ELF-1 (cell line): ENCODE data around the gene SETD5.

Experiments
- DNase-seq: peaks from one replicate; pipeline ENCODE4 v3.0.0-alpha.2; 2016; ENCODE audit warnings: low read depth, low spot score

SETD5 gene

DNA sequence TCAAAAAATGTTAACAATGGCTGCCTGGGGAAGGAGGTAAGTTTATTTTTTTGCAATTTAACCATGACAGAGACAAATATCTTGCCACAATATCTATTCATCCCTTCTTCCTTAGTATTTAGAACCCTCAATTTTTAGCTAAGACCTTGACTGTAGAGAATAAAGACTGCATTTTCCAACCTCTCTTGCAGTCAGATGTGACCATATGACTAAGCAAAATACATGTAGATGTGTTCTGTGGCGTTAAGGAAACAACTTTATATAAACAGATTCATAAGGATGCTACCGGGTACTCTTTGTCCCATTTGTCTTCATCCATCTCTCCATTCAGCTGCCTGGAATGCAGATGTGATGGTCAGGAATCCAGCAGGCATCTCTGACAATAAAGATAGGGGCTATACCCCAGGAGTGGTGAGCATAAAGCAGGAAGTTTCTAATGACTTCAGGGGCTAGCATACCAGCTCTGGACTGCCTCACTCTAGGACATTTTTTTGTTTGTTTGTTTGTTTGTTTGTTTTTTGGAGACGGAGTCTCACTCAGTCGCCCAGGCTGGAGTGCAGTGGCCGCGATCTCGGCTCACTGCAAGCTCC, 115.1 kb downstream of the SETD5 start:
- DNase-seq: no peak

DNA sequence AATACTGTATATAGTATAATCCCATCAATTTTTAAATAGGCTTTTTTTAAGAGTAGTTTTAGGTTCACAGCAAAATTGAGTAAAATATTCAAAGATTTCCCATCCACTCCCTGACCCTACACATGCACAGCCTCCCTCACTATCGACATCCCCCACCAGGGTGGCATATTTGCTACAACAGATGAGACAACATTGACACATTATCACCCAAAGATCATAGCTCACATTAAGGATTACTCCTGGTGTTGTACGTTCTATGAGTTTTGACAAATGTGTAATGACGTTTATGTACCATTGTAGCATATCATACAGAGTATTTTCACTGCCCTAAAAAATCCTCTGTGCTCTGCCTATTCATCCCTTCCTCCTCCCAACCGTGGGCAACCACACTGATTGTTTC, 116.9 kb downstream of the SETD5 start:
- no peak for DNase-seq

DNA sequence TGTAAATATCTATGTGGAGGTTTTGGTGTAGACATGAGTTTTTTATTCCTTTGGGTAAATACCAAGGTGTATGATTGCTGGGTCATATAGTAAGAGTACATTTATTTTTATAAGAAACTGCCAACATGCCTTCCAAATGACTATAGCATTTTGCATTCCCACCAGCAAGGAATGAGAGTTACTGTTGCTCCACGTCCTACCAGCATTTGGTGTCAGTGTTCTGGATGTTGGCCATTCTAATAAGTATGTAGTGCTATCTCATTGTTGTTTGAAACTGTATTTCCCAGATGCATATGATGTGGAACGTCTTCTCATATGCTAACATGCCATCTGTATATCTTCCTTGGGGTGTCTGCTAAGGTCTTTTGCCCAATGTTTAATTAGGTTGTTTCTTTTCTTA, 117.5 kb downstream of the SETD5 start:
- no peak for DNase-seq

DNA sequence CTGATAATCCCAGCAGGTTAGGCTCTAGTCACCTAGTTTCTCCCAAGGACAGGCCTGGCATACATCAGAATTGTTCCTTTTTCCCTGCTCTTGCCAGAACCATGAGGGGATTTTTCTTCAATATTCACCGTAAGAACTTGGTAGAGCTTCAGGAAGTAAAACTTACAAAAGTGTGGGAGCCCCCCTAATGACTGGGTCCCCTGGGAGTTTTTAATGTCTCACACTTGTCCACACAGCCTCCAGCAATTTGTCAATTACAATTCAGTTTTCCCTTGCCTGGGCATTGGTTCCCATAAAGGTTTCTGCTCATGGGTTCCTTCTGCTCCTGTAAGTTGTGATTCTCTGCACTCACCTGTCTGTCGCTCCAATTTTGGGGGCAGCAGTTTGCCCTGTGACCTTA, 127.7 kb downstream of the SETD5 start:
- no peak for DNase-seq
